Neural progenitor cell (in vitro differentiated cells): ENCODE results near the gene CYBRD1.

Experiments used
- EZH2 ChIP-seq: fragments of 200-600 bp; sonication (generic); IDR thresholded peaks from 2 replicates; pipeline ENCODE4 v1.6.1; 2017; ENCODE audit warnings: antibody characterized with exemption, mild to moderate bottlenecking, moderate library complexity
- TF ChIP-seq, protein P1 (sequence below): fragments of 200-600 bp; sonication (generic); IDR thresholded peaks from 2 replicates; pipeline ENCODE4 v1.5.1; 2017; ENCODE audit warnings: antibody characterized with exemption, mild to moderate bottlenecking

DNA sequence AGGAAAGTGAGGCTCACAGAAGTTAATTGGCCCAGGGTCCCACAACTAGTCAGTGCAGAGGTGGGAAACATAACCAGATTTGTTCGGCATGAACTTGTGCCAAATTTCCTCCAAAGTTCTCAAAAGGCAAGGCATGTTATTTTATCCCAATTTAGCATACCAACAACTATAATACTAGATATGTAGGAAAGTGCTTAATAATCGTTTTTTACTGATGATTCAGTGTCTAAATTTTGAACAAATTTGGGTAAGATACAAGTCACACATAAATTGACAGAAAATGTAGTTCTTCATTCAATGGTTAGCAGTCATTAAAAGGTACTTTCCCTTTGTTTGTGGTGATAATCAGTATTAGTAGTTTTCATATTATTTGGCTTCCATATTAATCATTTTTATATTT, 38.5 kb upstream of the CYBRD1 start:
- TF ChIP-seq, protein P1, sequence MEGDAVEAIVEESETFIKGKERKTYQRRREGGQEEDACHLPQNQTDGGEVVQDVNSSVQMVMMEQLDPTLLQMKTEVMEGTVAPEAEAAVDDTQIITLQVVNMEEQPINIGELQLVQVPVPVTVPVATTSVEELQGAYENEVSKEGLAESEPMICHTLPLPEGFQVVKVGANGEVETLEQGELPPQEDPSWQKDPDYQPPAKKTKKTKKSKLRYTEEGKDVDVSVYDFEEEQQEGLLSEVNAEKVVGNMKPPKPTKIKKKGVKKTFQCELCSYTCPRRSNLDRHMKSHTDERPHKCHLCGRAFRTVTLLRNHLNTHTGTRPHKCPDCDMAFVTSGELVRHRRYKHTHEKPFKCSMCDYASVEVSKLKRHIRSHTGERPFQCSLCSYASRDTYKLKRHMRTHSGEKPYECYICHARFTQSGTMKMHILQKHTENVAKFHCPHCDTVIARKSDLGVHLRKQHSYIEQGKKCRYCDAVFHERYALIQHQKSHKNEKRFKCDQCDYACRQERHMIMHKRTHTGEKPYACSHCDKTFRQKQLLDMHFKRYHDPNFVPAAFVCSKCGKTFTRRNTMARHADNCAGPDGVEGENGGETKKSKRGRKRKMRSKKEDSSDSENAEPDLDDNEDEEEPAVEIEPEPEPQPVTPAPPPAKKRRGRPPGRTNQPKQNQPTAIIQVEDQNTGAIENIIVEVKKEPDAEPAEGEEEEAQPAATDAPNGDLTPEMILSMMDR = no peak
- no peak for TF ChIP-seq EZH2
